Breast epithelium (tissue), 4 donors: ENCODE results near the gene TMEM132D. TPM values are rescaled to one million over a fixed set of nuclear protein-coding genes. Genes with fewer than 3 reads are reported as not detected.

Source experiments
- DNase-seq, 2 donors: peaks; one replicate each; pipeline ENCODE4 v3.0.0-alpha.2; 2019; ENCODE audit warnings: low spot score in 2 of 2
- H3K27ac ChIP-seq, 2 donors: fragments of 200-600 bp; sonication (generic) in 1 of 2; one replicate each; pipeline ENCODE4 v1.5.1; 2016 to 2019; ENCODE audit warnings: mild to moderate bottlenecking in 1 of 2
- H3K27me3 ChIP-seq, 2 donors: fragments of 200-600 bp; sonication (generic) in 1 of 2; one replicate each; pipeline versions ENCODE4 v1.5.1 to v1.6.0; 2017 to 2019; ENCODE audit warnings: control low read depth in 1 of 2, mild to moderate bottlenecking in 1 of 2
- H3K36me3 ChIP-seq: fragments of 200-600 bp; one replicate; pipeline ENCODE4 v1.5.1; 2019
- H3K4me1 ChIP-seq, 2 donors: fragments of 200-600 bp; sonication (generic); one replicate each; pipeline ENCODE4 v1.5.1; 2016 to 2019; ENCODE audit warnings: control low read depth in 1 of 2
- H3K4me3 ChIP-seq, 3 donors: fragments of 200-600 bp; sonication (generic); 1 replicate in 2 of 3; 2 replicates in 1 of 3; pipeline ENCODE4 v1.5.1; 2016 to 2019; ENCODE audit warnings: mild to moderate bottlenecking in 3 of 3, moderate library complexity in 2 of 3
- H3K9me3 ChIP-seq, 2 donors: fragments of 200-600 bp; sonication (generic) in 1 of 2; one replicate each; pipeline ENCODE4 v1.5.1; 2016 to 2019; ENCODE audit warnings: control low read depth in 1 of 2
- CTCF ChIP-seq, 3 donors: fragments of 450-650 bp; IDR thresholded peaks; one replicate each; pipeline ENCODE4 v1.5.1; 2016 to 2017; ENCODE audit warnings: antibody characterized with exemption in 3 of 3, mild to moderate bottlenecking in 3 of 3, moderate library complexity in 3 of 3
- POLR2A ChIP-seq: fragments of 450-650 bp; IDR thresholded peaks from one replicate; pipeline ENCODE4 v1.6.1; 2016; ENCODE audit warnings: antibody characterized with exemption, mild to moderate bottlenecking, moderate library complexity
- POLR2AphosphoS5 ChIP-seq, 3 donors: sonication (generic); formaldehyde crosslinking; IDR thresholded peaks; one replicate each; pipeline ENCODE4 v1.6.1; 2017; ENCODE audit warnings: antibody characterized with exemption in 3 of 3
- intact Hi-C: fragments of 100-400 bp; cut with DNase I; formaldehyde crosslinking; loops from one replicate; pipeline ENCODE4 v1.15.1; 2023; ENCODE audit warnings: low total_unique reads
- total RNA-seq, 3 donors: library from RNA; depleted of rRNA; stranded (reverse); fragments of >200 nt; gene quantifications; one replicate each; pipeline ENCODE4 v1.1.0, GENCODE V29; 2016

TMEM132D gene
- total RNA-seq, 3 donors from 2014 or later: not detected

DNA sequence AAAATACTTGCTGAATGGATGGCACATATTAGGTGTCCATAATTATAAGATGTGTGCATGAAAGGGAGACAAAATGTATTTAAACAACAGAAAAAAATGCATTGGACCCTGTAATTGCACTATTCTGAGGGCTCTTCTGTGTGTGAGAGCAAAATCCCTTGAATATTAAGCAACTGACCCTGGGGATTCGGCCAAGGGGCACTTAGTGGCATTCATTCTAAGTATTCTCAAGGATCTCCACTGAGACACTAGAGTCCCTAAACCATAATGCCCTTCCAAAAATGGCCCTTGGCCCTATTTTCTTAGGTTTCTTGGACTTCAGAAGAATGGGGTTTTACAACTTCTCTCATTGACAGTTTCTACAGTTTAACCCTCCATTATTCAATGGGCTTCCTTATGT, 662.0 kb downstream of the TMEM132D start:
- Histone ChIP-seq H3K27ac (no peak overlapping the region), H3K27me3 (no peaks in the 10 kb centered on the region), H3K4me3 (no peak overlapping the region), H3K9me3 (no peaks in the 10 kb centered on the region), H3K36me3 (no peaks in the 10 kb centered on the region), H3K4me1 (no peaks in the 10 kb centered on the region)
- intact Hi-C loops: no loop called here
- no peak for DNase-seq
- no peak for TF ChIP-seq POLR2A
- no peak for TF ChIP-seq CTCF (IDR thresholded peaks at IDR 0.05)
- TF ChIP-seq POLR2AphosphoS5 (IDR thresholded peaks at IDR 0.05): no peak

DNA sequence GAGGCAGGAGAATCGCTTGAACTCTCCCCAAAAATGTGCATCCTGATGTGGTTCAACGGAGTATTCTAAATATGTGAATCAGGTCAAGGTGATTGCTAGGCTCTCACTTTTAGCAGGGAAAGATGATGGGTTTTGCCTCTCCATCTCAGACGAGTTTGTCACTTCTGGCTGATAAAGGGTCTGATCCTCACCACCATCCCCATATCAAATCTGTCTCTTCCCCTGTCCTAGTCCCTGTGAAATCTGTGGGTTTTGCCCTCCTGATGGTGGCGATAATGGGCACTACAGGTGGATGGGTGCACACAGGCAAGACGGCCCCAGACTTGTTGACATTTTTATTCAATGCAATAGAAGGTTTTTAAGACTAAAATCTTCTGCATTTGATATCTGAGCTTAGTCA, 665.9 kb downstream of the TMEM132D start:
- intact Hi-C loops: no loop called here
- Histone ChIP-seq H3K9me3 (no peaks in the 10 kb centered on the region), H3K36me3 (no peaks in the 10 kb centered on the region), H3K27me3 (no peaks in the 10 kb centered on the region), H3K4me3 (no peak overlapping the region), H3K4me1 (no peaks in the 10 kb centered on the region), H3K27ac (no peak overlapping the region)
- DNase-seq: no peak
- TF ChIP-seq POLR2AphosphoS5 (IDR thresholded peaks at IDR 0.05): no peak
- no peak for TF ChIP-seq POLR2A
- no peak for TF ChIP-seq CTCF (IDR thresholded peaks at IDR 0.05)

DNA sequence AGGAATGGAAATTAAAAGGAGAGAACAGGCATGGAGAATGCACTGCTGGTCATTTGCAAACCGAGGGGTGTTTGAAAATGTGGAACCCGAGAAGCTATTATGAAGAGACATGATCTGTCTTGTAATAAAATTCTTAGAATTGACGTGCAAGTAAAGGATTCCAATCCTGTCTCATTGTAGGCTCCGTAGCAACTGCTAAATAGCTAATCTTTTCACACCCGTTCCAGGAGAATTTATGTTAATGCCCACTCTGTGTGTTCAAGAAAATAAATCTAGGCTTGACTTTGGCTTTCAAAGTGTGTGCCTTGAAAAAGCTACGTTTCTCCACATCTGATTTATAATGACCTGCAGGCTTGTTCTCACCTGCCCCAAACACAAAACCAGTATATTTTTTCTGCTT, 669.6 kb downstream of the TMEM132D start:
- H3K27ac ChIP-seq: no peak overlapping the region
- TF ChIP-seq CTCF (IDR thresholded peaks at IDR 0.05) (no peak), POLR2A (no peak), POLR2AphosphoS5 (IDR thresholded peaks at IDR 0.05) (no peak)
- H3K4me3 ChIP-seq: no peak overlapping the region
- H3K27me3 ChIP-seq: no peaks in the 10 kb centered on the region
- intact Hi-C loops: no loop called here
- H3K4me1 ChIP-seq: no peaks in the 10 kb centered on the region
- no peaks in the 10 kb centered on the region for H3K36me3 ChIP-seq
- no peaks in the 10 kb centered on the region for H3K9me3 ChIP-seq
- DNase-seq: no peak

- no peaks in the 10 kb centered on the region for H3K27me3 ChIP-seq
- no peaks in the 10 kb centered on the region for H3K4me1 ChIP-seq
- DNase-seq: no peak
- no peak overlapping the region for H3K4me3 ChIP-seq
- TF ChIP-seq POLR2AphosphoS5 (IDR thresholded peaks at IDR 0.05): no peak
- no peak for TF ChIP-seq CTCF (IDR thresholded peaks at IDR 0.05)
- TF ChIP-seq POLR2A: no peak
- no peaks in the 10 kb centered on the region for H3K36me3 ChIP-seq
- H3K27ac ChIP-seq: no peak overlapping the region
- no peaks in the 10 kb centered on the region for H3K9me3 ChIP-seq
- intact Hi-C loops: no loop called here
These were observed 672.3 kb downstream of the TMEM132D start for GRCh38 chr12:129231491-129231890.

DNA sequence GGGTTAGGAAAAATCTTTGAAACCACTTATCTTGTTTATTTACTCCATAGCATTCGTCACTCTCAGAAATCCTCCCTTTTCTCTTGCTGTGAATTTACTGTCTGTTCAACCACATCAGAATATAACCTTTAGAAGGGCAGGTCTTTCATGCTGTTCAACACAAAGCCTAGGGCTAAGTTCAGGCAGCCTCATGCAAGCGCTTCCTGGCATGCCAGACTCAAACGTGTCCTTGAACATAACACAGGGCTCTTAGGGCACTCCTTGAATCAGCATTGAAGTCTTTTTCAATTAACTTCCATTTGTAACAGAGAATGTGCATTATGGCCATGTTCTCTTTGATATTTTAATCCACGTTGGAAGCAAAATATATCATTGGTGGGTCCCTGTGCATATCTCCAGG, 672.8 kb downstream of the TMEM132D start:
- no peak for DNase-seq
- Histone ChIP-seq H3K27ac (no peak overlapping the region), H3K36me3 (no peaks in the 10 kb centered on the region), H3K9me3 (no peaks in the 10 kb centered on the region), H3K4me1 (no peaks in the 10 kb centered on the region), H3K27me3 (no peaks in the 10 kb centered on the region), H3K4me3 (no peak overlapping the region)
- intact Hi-C loops: no loop called here
- TF ChIP-seq POLR2A (no peak), POLR2AphosphoS5 (IDR thresholded peaks at IDR 0.05) (no peak), CTCF (IDR thresholded peaks at IDR 0.05) (no peak)
